ENCODE measurements around the gene ABL1.

Gene ABL1

GRCh38 chr9:130899051-130899748, 64.1 kb downstream of the ABL1 start:
- no peaks in the 10 kb centered on the region for H3K9me3 ChIP-seq (ENCODE audit: control insufficient read depth, low read length)
- no peaks in the 10 kb centered on the region for H3K27me3 ChIP-seq (ENCODE audit: control insufficient read depth, insufficient read depth, low read length)
- no peaks in the 10 kb centered on the region for H3K79me2 ChIP-seq
- H3K4me2 ChIP-seq (ENCODE audit: low read length) = no peak overlapping the region
- H3K4me1 ChIP-seq = peaks cover 3% of the 10 kb centered on the region
- no peak overlapping the region for H3K9ac ChIP-seq
- no peaks in the 10 kb centered on the region for H3K36me3 ChIP-seq (ENCODE audit: control insufficient read depth, insufficient read depth, low read length)
- H3K27ac ChIP-seq = no peak overlapping the region
- H3K4me3 ChIP-seq (ENCODE audit: low read depth, low read length) = no peak overlapping the region
- TF ChIP-seq, protein P1, sequence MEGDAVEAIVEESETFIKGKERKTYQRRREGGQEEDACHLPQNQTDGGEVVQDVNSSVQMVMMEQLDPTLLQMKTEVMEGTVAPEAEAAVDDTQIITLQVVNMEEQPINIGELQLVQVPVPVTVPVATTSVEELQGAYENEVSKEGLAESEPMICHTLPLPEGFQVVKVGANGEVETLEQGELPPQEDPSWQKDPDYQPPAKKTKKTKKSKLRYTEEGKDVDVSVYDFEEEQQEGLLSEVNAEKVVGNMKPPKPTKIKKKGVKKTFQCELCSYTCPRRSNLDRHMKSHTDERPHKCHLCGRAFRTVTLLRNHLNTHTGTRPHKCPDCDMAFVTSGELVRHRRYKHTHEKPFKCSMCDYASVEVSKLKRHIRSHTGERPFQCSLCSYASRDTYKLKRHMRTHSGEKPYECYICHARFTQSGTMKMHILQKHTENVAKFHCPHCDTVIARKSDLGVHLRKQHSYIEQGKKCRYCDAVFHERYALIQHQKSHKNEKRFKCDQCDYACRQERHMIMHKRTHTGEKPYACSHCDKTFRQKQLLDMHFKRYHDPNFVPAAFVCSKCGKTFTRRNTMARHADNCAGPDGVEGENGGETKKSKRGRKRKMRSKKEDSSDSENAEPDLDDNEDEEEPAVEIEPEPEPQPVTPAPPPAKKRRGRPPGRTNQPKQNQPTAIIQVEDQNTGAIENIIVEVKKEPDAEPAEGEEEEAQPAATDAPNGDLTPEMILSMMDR (IDR thresholded peaks at IDR 0.05) = no peak
- H2AFZ ChIP-seq = no peak overlapping the region

GRCh38 chr9:130900701-130901497, 65.8 kb downstream of the ABL1 start:
- no peaks in the 10 kb centered on the region for H3K4me1 ChIP-seq
- no peaks in the 10 kb centered on the region for H3K9me3 ChIP-seq (ENCODE audit: control insufficient read depth, low read length)
- H3K4me2 ChIP-seq (ENCODE audit: low read length) = no peak overlapping the region
- H3K4me3 ChIP-seq (ENCODE audit: low read depth, low read length) = no peak overlapping the region
- no peak overlapping the region for H3K9ac ChIP-seq
- H3K27me3 ChIP-seq (ENCODE audit: control insufficient read depth, insufficient read depth, low read length) = no peaks in the 10 kb centered on the region
- H3K79me2 ChIP-seq = no peaks in the 10 kb centered on the region
- no peaks in the 10 kb centered on the region for H3K36me3 ChIP-seq (ENCODE audit: control insufficient read depth, insufficient read depth, low read length)
- no peak overlapping the region for H2AFZ ChIP-seq
- TF ChIP-seq, protein P1 (IDR thresholded peaks at IDR 0.05) = no peak
- H3K27ac ChIP-seq = no peak overlapping the region

DNA sequence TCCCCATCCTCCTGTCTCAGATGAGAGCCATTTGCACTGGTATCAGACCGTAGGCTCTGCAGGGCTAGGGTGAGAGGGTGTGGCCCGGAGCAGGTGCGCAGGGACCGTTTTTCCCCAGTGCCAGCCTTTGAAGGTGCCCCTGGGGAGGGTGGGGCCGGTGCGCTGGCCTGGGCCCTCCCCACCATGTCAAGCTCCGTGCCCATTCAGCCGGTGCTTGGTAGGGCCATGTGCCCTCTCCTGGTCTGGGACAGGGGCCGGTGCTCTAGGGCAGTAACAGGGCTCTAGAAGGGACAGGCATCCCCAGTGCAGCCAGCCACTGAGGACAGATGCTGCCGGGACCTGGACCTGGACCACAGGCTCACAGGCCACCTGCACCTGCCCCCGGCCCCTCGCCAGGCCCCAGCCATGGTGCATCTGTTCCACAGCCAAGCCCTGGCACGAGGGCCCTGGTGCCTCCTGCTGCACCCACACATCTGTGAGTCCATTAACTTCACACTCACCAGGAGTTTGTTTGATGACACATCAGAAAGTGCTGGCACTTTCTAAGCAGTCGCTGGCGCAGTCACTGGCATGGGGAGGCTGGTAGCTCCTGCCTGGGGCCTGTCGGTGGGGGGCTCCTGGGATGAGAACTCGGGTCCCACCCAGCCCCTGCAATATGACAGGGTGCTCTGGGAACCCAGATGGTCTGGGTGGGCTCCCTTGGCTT, 66.6 kb downstream of the ABL1 start:
- no peaks in the 10 kb centered on the region for H3K27me3 ChIP-seq (ENCODE audit: control insufficient read depth, insufficient read depth, low read length)

GRCh38 chr9:130902204-130903185, 67.4 kb downstream of the ABL1 start:
- TF ChIP-seq, protein P1 (IDR thresholded peaks at IDR 0.05) = no peak
- Histone ChIP-seq H3K9me3 (ENCODE audit: control insufficient read depth, low read length) (no peaks in the 10 kb centered on the region), H3K27me3 (ENCODE audit: control insufficient read depth, insufficient read depth, low read length) (no peaks in the 10 kb centered on the region), H3K4me1 (no peaks in the 10 kb centered on the region), H3K4me2 (ENCODE audit: low read length) (no peak overlapping the region), H3K79me2 (no peaks in the 10 kb centered on the region), H3K27ac (no peak overlapping the region), H2AFZ (no peak overlapping the region), H3K36me3 (ENCODE audit: control insufficient read depth, insufficient read depth, low read length) (no peaks in the 10 kb centered on the region), H3K4me3 (ENCODE audit: low read depth, low read length) (no peak overlapping the region), H3K9ac (no peak overlapping the region)

More for the DNA sequence above, 66.6 kb downstream of the ABL1 start:
- Histone ChIP-seq H3K4me2 (ENCODE audit: low read length) (no peak overlapping the region), H3K4me1 (no peaks in the 10 kb centered on the region), H3K36me3 (ENCODE audit: control insufficient read depth, insufficient read depth, low read length) (no peaks in the 10 kb centered on the region), H3K9me3 (ENCODE audit: control insufficient read depth, low read length) (no peaks in the 10 kb centered on the region), H3K9ac (no peak overlapping the region), H3K27ac (no peak overlapping the region), H2AFZ (no peak overlapping the region), H3K4me3 (ENCODE audit: low read depth, low read length) (no peak overlapping the region), H3K79me2 (no peaks in the 10 kb centered on the region)
- TF ChIP-seq, protein P1 (IDR thresholded peaks at IDR 0.05) = no peak
